WTC11 (cell line): ENCODE measurements around the gene MRTFB. TPM values are rescaled to one million over a fixed set of nuclear protein-coding genes. Genes with fewer than 3 reads are reported as not detected.

Experiments
- ATAC-seq: fragments of 200-7000 bp; cut with Tn5 transposase; 2 replicates; pipeline ENCODE4 v1.10.0; 2021; ENCODE audit warnings: mild to moderate bottlenecking, moderate library complexity
- CTCF ChIA-PET: fragments of 300-600 bp; sonication (Branson Sonifier 250); formaldehyde crosslinking; loops from one replicate; lab custom pipeline; 2021; ENCODE audit warnings: antibody characterized with exemption; lab: Charles Lee
- POLR2A ChIA-PET: fragments of 350-600 bp; sonication (Branson Sonifier 250); formaldehyde crosslinking; loops from one replicate; lab custom pipeline; 2021; ENCODE audit warnings: antibody characterized with exemption; lab: Charles Lee
- DNase-seq: peaks from one replicate; pipeline ENCODE4 v3.0.0; 2021; ENCODE audit warnings: low spot score
- H3K27ac Mint-ChIP-seq: 2 replicates; pipeline ENCODE4 v1.8.0; 2021; ENCODE audit warnings: mixed read lengths
- H3K27me3 Mint-ChIP-seq: 2 replicates; pipeline ENCODE4 v1.8.0; 2021; ENCODE audit warnings: low read depth, mild to moderate bottlenecking, moderate library complexity, mixed read lengths
- H3K36me3 Mint-ChIP-seq: 2 replicates; pipeline ENCODE4 v1.8.0; 2021; ENCODE audit warnings: mixed read lengths
- H3K4me1 Mint-ChIP-seq: 2 replicates; pipeline ENCODE4 v1.8.0; 2022; ENCODE audit warnings: mixed read lengths
- H3K4me3 Mint-ChIP-seq: 2 replicates; pipeline ENCODE4 v1.8.0; 2021; ENCODE audit warnings: mild to moderate bottlenecking, moderate library complexity, mixed read lengths
- H3K9me3 Mint-ChIP-seq: 2 replicates; pipeline ENCODE4 v1.8.0; 2021; ENCODE audit warnings: mixed read lengths
- AR ChIP-seq: fragments of 250-450 bp; sonication (Bioruptor Pico); IDR thresholded peaks from 2 replicates; pipeline ENCODE4 v1.9.0; 2021; ENCODE audit warnings: mild to moderate bottlenecking
- ARID4B ChIP-seq: sonication (generic); formaldehyde crosslinking; IDR thresholded peaks from 2 replicates; pipeline ENCODE4 v1.8.0; 2023; ENCODE audit warnings: missing genetic modification reagents, mild to moderate bottlenecking, borderline replicate concordance
- CDX4 ChIP-seq: fragments of 250-450 bp; sonication (Bioruptor Pico); IDR thresholded peaks from 2 replicates; pipeline ENCODE4 v1.9.0; 2021; ENCODE audit warnings: moderate library complexity, mild to moderate bottlenecking, inconsistent platforms, borderline replicate concordance
- E2F1 ChIP-seq: sonication (generic); formaldehyde crosslinking; IDR thresholded peaks from 2 replicates; pipeline ENCODE4 v1.8.0; 2022; ENCODE audit warnings: mild to moderate bottlenecking, missing genetic modification reagents
- ELF4 ChIP-seq: sonication (generic); formaldehyde crosslinking; IDR thresholded peaks from 2 replicates; pipeline ENCODE4 v1.8.1; 2022; ENCODE audit warnings: low read depth, mild to moderate bottlenecking, moderate library complexity, missing genetic modification reagents
- ETV6 ChIP-seq: sonication (generic); formaldehyde crosslinking; IDR thresholded peaks from 2 replicates; pipeline ENCODE4 v1.8.1; 2022; ENCODE audit warnings: mild to moderate bottlenecking, missing genetic modification reagents
- FOXP4 ChIP-seq: sonication (generic); formaldehyde crosslinking; IDR thresholded peaks from 2 replicates; pipeline ENCODE4 v1.8.0; 2022; ENCODE audit warnings: mild to moderate bottlenecking, missing genetic modification reagents
- GTF2I ChIP-seq: fragments of 250-450 bp; sonication (Bioruptor Pico); conservative IDR thresholded peaks from 2 replicates; pipeline ENCODE4 v1.4.0; 2021; ENCODE audit warnings: mild to moderate bottlenecking
- HMGA2 ChIP-seq: fragments of 250-450 bp; sonication (Bioruptor Pico); IDR thresholded peaks from 2 replicates; pipeline ENCODE4 v1.4.0; 2021; ENCODE audit warnings: mild to moderate bottlenecking, moderate library complexity
- MAX ChIP-seq: sonication (generic); formaldehyde crosslinking; IDR thresholded peaks from 2 replicates; pipeline ENCODE4 v1.8.0; 2022; ENCODE audit warnings: mild to moderate bottlenecking, missing genetic modification reagents
- SMAD3 ChIP-seq: sonication (generic); formaldehyde crosslinking; IDR thresholded peaks from 2 replicates; pipeline ENCODE4 v1.8.0; 2022; ENCODE audit warnings: missing genetic modification reagents, mild to moderate bottlenecking, borderline replicate concordance
- USF1 ChIP-seq: sonication (generic); formaldehyde crosslinking; IDR thresholded peaks from 2 replicates; pipeline ENCODE4 v1.8.0; 2022; ENCODE audit warnings: mild to moderate bottlenecking, missing genetic modification reagents
- ZMAT4 ChIP-seq: fragments of 250-450 bp; sonication (Bioruptor Pico); IDR thresholded peaks from 2 replicates; pipeline ENCODE4 v1.9.0; 2021; ENCODE audit warnings: mild to moderate bottlenecking
- ZNF219 ChIP-seq: sonication (generic); formaldehyde crosslinking; IDR thresholded peaks from 2 replicates; pipeline ENCODE4 v1.8.0; 2023; ENCODE audit warnings: missing genetic modification reagents, mild to moderate bottlenecking, borderline replicate concordance
- ZNF232 ChIP-seq: sonication (generic); formaldehyde crosslinking; IDR thresholded peaks from 2 replicates; pipeline ENCODE4 v1.8.0; 2022; ENCODE audit warnings: mild to moderate bottlenecking, missing genetic modification reagents
- ZNF396 ChIP-seq: fragments of 250-450 bp; sonication (Bioruptor Pico); IDR thresholded peaks from 2 replicates; pipeline ENCODE4 v1.8.0; 2021; ENCODE audit warnings: mild to moderate bottlenecking, moderate library complexity, borderline replicate concordance
- total RNA-seq: library from RNA; stranded (reverse); gene quantifications from 3 replicates; pipeline ENCODE4 v1.2.3, GENCODE V29; 2021

Gene MRTFB
- total RNA-seq, 1 experiment from 2014 or later = 30.8 TPM

GRCh38 chr16:14074544-14074943, 3.4 kb downstream of the MRTFB start:
- POLR2A ChIA-PET = no interaction called here
- peaks cover 26% of the 10 kb centered on the region for H3K4me1 Mint-ChIP-seq
- ATAC-seq (no peak), DNase-seq (no peak)
- CTCF ChIA-PET = no interaction called here
- peaks cover 3% of the 10 kb centered on the region for H3K36me3 Mint-ChIP-seq
- H3K4me3 Mint-ChIP-seq = no peak overlapping the region
- TF ChIP-seq GTF2I (CRISPR knock-in tag) = no peak
- TF ChIP-seq ZNF396 (CRISPR knock-in tag) = no peak
- TF ChIP-seq USF1 (CRISPR knock-in tag) = no peak
- TF ChIP-seq ETV6 (CRISPR knock-in tag) = no peak
- TF ChIP-seq CDX4 = no peak
- no peak for TF ChIP-seq FOXP4 (CRISPR knock-in tag)
- no peak for TF ChIP-seq ZNF232 (CRISPR knock-in tag)
- TF ChIP-seq HMGA2 (CRISPR knock-in tag) = no peak
- TF ChIP-seq MAX = no peak
- H3K9me3 Mint-ChIP-seq = no peaks in the 10 kb centered on the region
- H3K27ac Mint-ChIP-seq = no peak overlapping the region
- H3K27me3 Mint-ChIP-seq = no peaks in the 10 kb centered on the region

GRCh38 chr16:14077918-14078317, 6.8 kb downstream of the MRTFB start:
- Mint-ChIP-seq H3K9me3 (no peaks in the 10 kb centered on the region), H3K27me3 (no peaks in the 10 kb centered on the region), H3K36me3 (peaks cover 22% of the 10 kb centered on the region), H3K4me3 (no peak overlapping the region), H3K27ac (0 out of 2 replicates have a peak overlapping the region, but pooled peaks have one; percentile 8), H3K4me1 (peaks cover 8% of the 10 kb centered on the region)
- no peak for ATAC-seq
- CTCF ChIA-PET = interaction anchor here (1.2 kb wide), 1 partner anchor 109 kb away, joined by 3 read pairs; no protein-coding TSS in a partner anchor
- DNase-seq = no peak
- no peak for TF ChIP-seq ZNF219 (CRISPR knock-in tag)
- no peak for TF ChIP-seq ZMAT4 (CRISPR knock-in tag)
- no peak for TF ChIP-seq AR
- TF ChIP-seq ELF4 = no peak
- no peak for TF ChIP-seq ARID4B (CRISPR knock-in tag)
- no peak for TF ChIP-seq ZNF232 (CRISPR knock-in tag)
- no peak for TF ChIP-seq E2F1 (CRISPR knock-in tag)
- no peak for TF ChIP-seq SMAD3 (CRISPR knock-in tag)
- POLR2A ChIA-PET = interaction anchor here (0.6 kb wide), 1 partner anchor 93 kb away, joined by 3 read pairs; no protein-coding TSS in a partner anchor
